Brain microvascular endothelial cell (primary cell): ENCODE results near the gene STARD7.

Experiments used
- DNase-seq: peaks from one replicate; pipeline ENCODE4 v3.0.0-alpha.2; 2020
- H3K27ac ChIP-seq: fragments of 250-450 bp; sonication (Bioruptor Pico); 2 replicates; pipeline ENCODE4 v1.5.1; 2020; ENCODE audit warnings: mild to moderate bottlenecking, moderate library complexity
- H3K27me3 ChIP-seq: fragments of 250-450 bp; sonication (Bioruptor Pico); replicated peaks from 2 replicates; pipeline ENCODE4 v1.5.1; 2020; ENCODE audit warnings: mild to moderate bottlenecking
- H3K36me3 ChIP-seq: fragments of 250-450 bp; sonication (Bioruptor Pico); replicated peaks from 2 replicates; pipeline ENCODE4 v1.5.1; 2020; ENCODE audit warnings: mild to moderate bottlenecking
- H3K4me3 ChIP-seq: 2 replicates; pipeline ENCODE4 v1.5.1; 2011; ENCODE audit warnings: low read depth, mild to moderate bottlenecking, control low read depth, low read length, moderate library complexity
- in situ Hi-C: cut with HindIII; loops from 2 replicates; pipeline ENCODE4 v1.10.0; 2017; ENCODE audit warnings: low sequenced_read_pairs, low pct_ligation_motif_present
- TF ChIP-seq, protein P1 (sequence below): IDR thresholded peaks from 2 replicates; pipeline ENCODE4 v1.5.1; 2011; ENCODE audit warnings: low read depth, mild to moderate bottlenecking, moderate library complexity, low read length, control low read depth, inconsistent platforms; ENCODE audit errors: missing control alignments

Gene STARD7

DNA sequence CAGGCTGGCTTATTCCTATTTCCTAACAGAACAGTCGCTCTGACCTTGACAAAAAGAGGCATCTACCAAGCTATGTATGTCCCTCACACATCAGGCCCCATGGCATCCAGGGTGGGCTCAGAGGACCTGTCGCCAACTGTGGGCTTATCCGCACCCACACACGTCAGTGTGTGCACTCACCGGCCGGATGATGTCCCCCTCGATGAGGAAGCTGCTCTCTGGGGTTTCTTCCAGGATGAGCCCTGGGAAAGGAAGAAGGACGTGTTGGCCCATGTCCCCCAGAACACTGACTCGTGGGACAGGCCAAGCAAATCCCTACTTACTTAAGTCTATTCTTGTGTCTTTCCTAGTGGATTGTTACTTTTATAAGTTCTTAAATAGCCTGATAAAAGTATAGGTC is 73.5 kb downstream of the STARD7 start:
- H3K27me3 ChIP-seq, result peaks cover 15% of the 10 kb centered on the region

More for the DNA sequence above, 73.5 kb downstream of the STARD7 start:
- H3K27ac ChIP-seq, result no peak overlapping the region
- no peaks in the 10 kb centered on the region for H3K36me3 ChIP-seq
- TF ChIP-seq, protein P1, sequence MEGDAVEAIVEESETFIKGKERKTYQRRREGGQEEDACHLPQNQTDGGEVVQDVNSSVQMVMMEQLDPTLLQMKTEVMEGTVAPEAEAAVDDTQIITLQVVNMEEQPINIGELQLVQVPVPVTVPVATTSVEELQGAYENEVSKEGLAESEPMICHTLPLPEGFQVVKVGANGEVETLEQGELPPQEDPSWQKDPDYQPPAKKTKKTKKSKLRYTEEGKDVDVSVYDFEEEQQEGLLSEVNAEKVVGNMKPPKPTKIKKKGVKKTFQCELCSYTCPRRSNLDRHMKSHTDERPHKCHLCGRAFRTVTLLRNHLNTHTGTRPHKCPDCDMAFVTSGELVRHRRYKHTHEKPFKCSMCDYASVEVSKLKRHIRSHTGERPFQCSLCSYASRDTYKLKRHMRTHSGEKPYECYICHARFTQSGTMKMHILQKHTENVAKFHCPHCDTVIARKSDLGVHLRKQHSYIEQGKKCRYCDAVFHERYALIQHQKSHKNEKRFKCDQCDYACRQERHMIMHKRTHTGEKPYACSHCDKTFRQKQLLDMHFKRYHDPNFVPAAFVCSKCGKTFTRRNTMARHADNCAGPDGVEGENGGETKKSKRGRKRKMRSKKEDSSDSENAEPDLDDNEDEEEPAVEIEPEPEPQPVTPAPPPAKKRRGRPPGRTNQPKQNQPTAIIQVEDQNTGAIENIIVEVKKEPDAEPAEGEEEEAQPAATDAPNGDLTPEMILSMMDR, result no peak
- DNase-seq, result no peak
- in situ Hi-C loops, result no loop called here
- H3K4me3 ChIP-seq, result no peak overlapping the region
